ENCODE measurements around the gene SERAC1. TPM values are rescaled to one million over a fixed set of nuclear protein-coding genes. Genes with fewer than 3 reads are reported as not detected.

The SERAC1 gene
- polyA plus RNA-seq, 3 donors, result 4.3 to 5.1 (median 4.4) TPM

GRCh38 chr6:158150701-158151100 lies 17.4 kb downstream of the SERAC1 start:
- WGBS (ENCODE audit: insufficient coverage), result 100% methylated on average over 1 of the region's 5 CpGs
- TF ChIP-seq, protein P1, sequence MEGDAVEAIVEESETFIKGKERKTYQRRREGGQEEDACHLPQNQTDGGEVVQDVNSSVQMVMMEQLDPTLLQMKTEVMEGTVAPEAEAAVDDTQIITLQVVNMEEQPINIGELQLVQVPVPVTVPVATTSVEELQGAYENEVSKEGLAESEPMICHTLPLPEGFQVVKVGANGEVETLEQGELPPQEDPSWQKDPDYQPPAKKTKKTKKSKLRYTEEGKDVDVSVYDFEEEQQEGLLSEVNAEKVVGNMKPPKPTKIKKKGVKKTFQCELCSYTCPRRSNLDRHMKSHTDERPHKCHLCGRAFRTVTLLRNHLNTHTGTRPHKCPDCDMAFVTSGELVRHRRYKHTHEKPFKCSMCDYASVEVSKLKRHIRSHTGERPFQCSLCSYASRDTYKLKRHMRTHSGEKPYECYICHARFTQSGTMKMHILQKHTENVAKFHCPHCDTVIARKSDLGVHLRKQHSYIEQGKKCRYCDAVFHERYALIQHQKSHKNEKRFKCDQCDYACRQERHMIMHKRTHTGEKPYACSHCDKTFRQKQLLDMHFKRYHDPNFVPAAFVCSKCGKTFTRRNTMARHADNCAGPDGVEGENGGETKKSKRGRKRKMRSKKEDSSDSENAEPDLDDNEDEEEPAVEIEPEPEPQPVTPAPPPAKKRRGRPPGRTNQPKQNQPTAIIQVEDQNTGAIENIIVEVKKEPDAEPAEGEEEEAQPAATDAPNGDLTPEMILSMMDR (IDR thresholded peaks at IDR 0.05), result no peak
- no peak overlapping the region for H3K4me3 Mint-ChIP-seq
- H3K9me3 Mint-ChIP-seq, result peaks cover 0 to 2% (median 0%) of the 10 kb centered on the region in 7 donors
- Histone ChIP-seq H3K9me3 (replicated peaks in 1 of 2; ENCODE audit: control insufficient read depth in 1 of 2, insufficient read depth in 1 of 2, low read length in 2 of 2) (no peaks in the 10 kb centered on the region), H3K27ac (ENCODE audit: low read depth in 1 of 2, low read length in 2 of 2) (no peak overlapping the region), H4K20me1 (ENCODE audit: insufficient read depth, low read length) (no peaks in the 10 kb centered on the region), H3K27me3 (ENCODE audit: control insufficient read depth in 2 of 2, insufficient read depth in 2 of 2, low read length in 2 of 2) (no peaks in the 10 kb centered on the region), H3K9ac (ENCODE audit: insufficient read depth, low read length, poor library complexity, severe bottlenecking) (no peak overlapping the region), H3K79me2 (ENCODE audit: insufficient read depth, low read length) (no peaks in the 10 kb centered on the region), H3K36me3 (replicated peaks in 1 of 2; ENCODE audit: control insufficient read depth in 1 of 2, insufficient read depth in 2 of 2, low read length in 2 of 2) (peaks cover 47 to 62% of the 10 kb centered on the region in 2 donors), H3K4me1 (ENCODE audit: control insufficient read depth in 1 of 2, insufficient read depth in 2 of 2, low read length in 2 of 2) (no peaks in the 10 kb centered on the region), H3K4me3 (replicated peaks in 1 of 3; ENCODE audit: low read depth in 2 of 3, low read length in 3 of 3) (no peak overlapping the region), H2AFZ (ENCODE audit: insufficient read depth, low read depth, low read length, poor library complexity, severe bottlenecking) (no peak overlapping the region), H3K4me2 (replicated peaks; ENCODE audit: extremely low read depth, low read length, poor library complexity, severe bottlenecking) (no peak overlapping the region)
- H3K36me3 Mint-ChIP-seq, result peaks cover 27 to 68% of the 10 kb centered on the region in 2 donors
- no peak overlapping the region for H3K27ac Mint-ChIP-seq
- H3K4me1 Mint-ChIP-seq, result no peaks in the 10 kb centered on the region
- intact Hi-C loops (cut with micrococcal nuclease), result no loop called here
- no peak for DNase-seq
- peaks cover 0 to 1% (median 0%) of the 10 kb centered on the region in 3 donors for H3K27me3 Mint-ChIP-seq (ENCODE audit: low read depth in 3 of 3)

DNA sequence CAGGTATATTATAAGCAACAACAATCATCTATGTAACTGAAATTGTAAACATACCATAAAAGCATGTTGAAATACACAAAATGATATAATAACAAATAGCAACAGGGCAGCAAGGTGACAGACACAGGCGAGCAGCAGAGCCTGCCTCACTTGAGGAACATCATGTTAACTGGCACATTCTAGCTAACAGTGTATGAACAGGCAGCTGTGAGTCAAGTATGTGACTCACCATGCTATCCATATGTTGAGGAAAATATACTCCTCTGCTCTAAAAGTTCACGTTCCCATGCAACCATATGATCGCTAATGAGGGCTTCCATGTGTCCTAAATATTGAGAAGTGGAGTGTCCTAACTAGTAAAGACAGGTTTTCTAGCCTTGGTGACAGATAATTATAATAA lies 18.4 kb downstream of the SERAC1 start:
- Histone ChIP-seq H3K79me2 (ENCODE audit: insufficient read depth, low read length) (no peaks in the 10 kb centered on the region), H2AFZ (ENCODE audit: insufficient read depth, low read depth, low read length, poor library complexity, severe bottlenecking) (no peak overlapping the region), H3K9ac (ENCODE audit: insufficient read depth, low read length, poor library complexity, severe bottlenecking) (no peak overlapping the region), H3K36me3 (replicated peaks in 1 of 2; ENCODE audit: control insufficient read depth in 1 of 2, insufficient read depth in 2 of 2, low read length in 2 of 2) (peaks cover 44 to 53% of the 10 kb centered on the region in 2 donors), H3K27me3 (ENCODE audit: control insufficient read depth in 2 of 2, insufficient read depth in 2 of 2, low read length in 2 of 2) (no peaks in the 10 kb centered on the region), H3K27ac (ENCODE audit: low read depth in 1 of 2, low read length in 2 of 2) (no peak overlapping the region), H3K4me2 (replicated peaks; ENCODE audit: extremely low read depth, low read length, poor library complexity, severe bottlenecking) (no peak overlapping the region), H4K20me1 (ENCODE audit: insufficient read depth, low read length) (no peaks in the 10 kb centered on the region), H3K9me3 (replicated peaks in 1 of 2; ENCODE audit: control insufficient read depth in 1 of 2, insufficient read depth in 1 of 2, low read length in 2 of 2) (no peaks in the 10 kb centered on the region), H3K4me3 (replicated peaks in 1 of 3; ENCODE audit: low read depth in 2 of 3, low read length in 3 of 3) (no peak overlapping the region), H3K4me1 (ENCODE audit: control insufficient read depth in 1 of 2, insufficient read depth in 2 of 2, low read length in 2 of 2) (no peaks in the 10 kb centered on the region)
- Mint-ChIP-seq H3K4me1 (no peaks in the 10 kb centered on the region), H3K4me3 (no peak overlapping the region), H3K36me3 (peaks cover 21 to 63% of the 10 kb centered on the region in 2 donors), H3K27ac (no peak overlapping the region), H3K9me3 (peaks cover 0 to 2% (median 0%) of the 10 kb centered on the region in 7 donors), H3K27me3 (ENCODE audit: low read depth in 3 of 3) (peaks cover 0 to 1% (median 0%) of the 10 kb centered on the region in 3 donors)
- TF ChIP-seq, protein P1 (IDR thresholded peaks at IDR 0.05), result no peak
- WGBS (ENCODE audit: insufficient coverage), result no CpG with 5 or more reads among the region's 3 CpGs
- no peak for DNase-seq
- intact Hi-C loops (cut with micrococcal nuclease), result no loop called here

Measured in CD14-positive monocyte (primary cell).